Fibroblast of skin of back (primary cell): Measurements from ENCODE around the gene UBE2QL1.

Experiments
- DNase-seq: peaks from one replicate; pipeline ENCODE4 v3.0.0-alpha.2; 2013

Gene UBE2QL1

GRCh38 chr5:6455571-6456200 is 7.0 kb downstream of the UBE2QL1 start:
- DNase-seq: no peak

- DNase-seq: no peak
Observed at GRCh38 chr5:6456766-6457370, 8.2 kb downstream of the UBE2QL1 start.

GRCh38 chr5:6457592-6457991 is 8.9 kb downstream of the UBE2QL1 start:
- DNase-seq: no peak

GRCh38 chr5:6458833-6459232 is 10.2 kb downstream of the UBE2QL1 start:
- DNase-seq: no peak

- DNase-seq: no peak
Observed at GRCh38 chr5:6459896-6460295, 11.2 kb downstream of the UBE2QL1 start.

GRCh38 chr5:6461006-6461405 is 12.3 kb downstream of the UBE2QL1 start:
- DNase-seq: no peak

GRCh38 chr5:6461793-6462650 is 13.4 kb downstream of the UBE2QL1 start:
- no peak for DNase-seq

GRCh38 chr5:6462671-6463070 is 14.0 kb downstream of the UBE2QL1 start:
- DNase-seq: no peak

GRCh38 chr5:6464441-6464840 is 15.8 kb downstream of the UBE2QL1 start:
- no peak for DNase-seq

GRCh38 chr5:6465831-6466790 is 17.5 kb downstream of the UBE2QL1 start:
- no peak for DNase-seq

GRCh38 chr5:6466975-6467567 is 18.4 kb downstream of the UBE2QL1 start:
- no peak for DNase-seq

- no peak for DNase-seq
Observed at GRCh38 chr5:6467591-6467990, 18.9 kb downstream of the UBE2QL1 start.

GRCh38 chr5:6468104-6468503 is 19.4 kb downstream of the UBE2QL1 start:
- no peak for DNase-seq

GRCh38 chr5:6468870-6469269 is 20.2 kb downstream of the UBE2QL1 start:
- DNase-seq: no peak

- DNase-seq: no peak
Observed at GRCh38 chr5:6469836-6470235, 21.2 kb downstream of the UBE2QL1 start.

- DNase-seq: no peak
Observed at GRCh38 chr5:6470672-6471071, 22.0 kb downstream of the UBE2QL1 start.

GRCh38 chr5:6471252-6471651 is 22.6 kb downstream of the UBE2QL1 start:
- no peak for DNase-seq

GRCh38 chr5:6472792-6473191 is 24.1 kb downstream of the UBE2QL1 start:
- no peak for DNase-seq

- DNase-seq: no peak
Observed at GRCh38 chr5:6473284-6473683, 24.6 kb downstream of the UBE2QL1 start.

GRCh38 chr5:6475626-6476312 is 27.1 kb downstream of the UBE2QL1 start:
- DNase-seq: no peak

GRCh38 chr5:6476313-6476661 is 27.6 kb downstream of the UBE2QL1 start:
- no peak for DNase-seq

- DNase-seq: no peak
Observed at GRCh38 chr5:6478793-6479192, 30.1 kb downstream of the UBE2QL1 start.
